ENCODE data around the gene SLC2A8. TPM values are rescaled to one million over a fixed set of nuclear protein-coding genes. Genes with fewer than 3 reads are reported as not detected.
A peak's percentile ranks its signal among the peaks of the same experiment; 100 is the strongest.

The SLC2A8 gene
- total RNA-seq, 5 donors from 2014 or later (not counting 1 experiment from before 2014, with no cell fraction given), result 1.4 to 6.2 (median 2.6) TPM

DNA sequence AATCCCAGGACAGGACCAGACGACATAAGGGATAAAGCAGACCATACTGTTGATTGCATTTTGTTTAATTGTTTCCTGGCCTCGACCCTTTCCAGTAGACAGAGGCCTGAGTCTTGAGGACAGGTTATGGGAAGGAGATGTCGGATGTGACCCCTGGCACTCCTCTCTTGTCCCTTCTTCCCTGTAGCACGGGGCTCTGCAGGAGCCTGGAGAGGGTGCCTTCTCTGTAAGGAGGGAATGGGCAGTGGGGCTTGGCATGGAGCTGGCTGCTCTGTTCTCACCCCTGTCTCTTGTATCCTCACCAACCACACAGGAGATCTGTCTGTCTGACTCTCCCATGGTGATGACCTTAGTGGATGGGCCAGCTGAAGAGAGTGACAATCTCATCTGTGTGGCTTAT lies 40.1 kb upstream of the SLC2A8 start:
- Mint-ChIP-seq H3K36me3 (peaks cover 8% of the 10 kb centered on the region), H3K4me1 (peaks cover 0 to 7% (median 0%) of the 10 kb centered on the region in 3 donors), H3K27ac (no peak overlapping the region), H3K4me3 (no peak overlapping the region), H3K9me3 (no peaks in the 10 kb centered on the region), H3K27me3 (peaks cover 36 to 49% of the 10 kb centered on the region in 2 donors)
- peaks cover 0 to 8% of the 10 kb centered on the region in 2 experiments for H3K4me1 ChIP-seq (ENCODE audit: control insufficient read depth in 1 of 2, extremely low read depth in 1 of 2, insufficient read depth in 2 of 2, low read length in 2 of 2)
- CTCF ChIA-PET, result no interaction called here
- no peak overlapping the region for H3K27ac ChIP-seq (ENCODE audit: low read length)
- no peaks in the 10 kb centered on the region for H3K36me3 ChIP-seq (ENCODE audit: control insufficient read depth in 2 of 2, extremely low read depth in 1 of 2, insufficient read depth in 1 of 2, low read length in 1 of 2)
- ATAC-seq (replicated peaks in 1 of 4), result no peak
- POLR2A ChIA-PET, result no interaction called here
- H3K4me3 ChIP-seq (ENCODE audit: control insufficient read depth in 1 of 2, extremely low read depth in 1 of 2, low read length in 1 of 2), result no peak overlapping the region
- no peak for DNase-seq
- peaks cover 2 to 18% of the 10 kb centered on the region in 2 experiments for H3K27me3 ChIP-seq (replicated peaks in 1 of 2; ENCODE audit: control insufficient read depth in 2 of 2, extremely low read depth in 1 of 2, insufficient read depth in 2 of 2, low read length in 1 of 2)
- 53% methylated on average over 2 of the region's 4 CpGs for WGBS (ENCODE audit: insufficient coverage)
- H3K9me3 ChIP-seq, result no peaks in the 10 kb centered on the region

DNA sequence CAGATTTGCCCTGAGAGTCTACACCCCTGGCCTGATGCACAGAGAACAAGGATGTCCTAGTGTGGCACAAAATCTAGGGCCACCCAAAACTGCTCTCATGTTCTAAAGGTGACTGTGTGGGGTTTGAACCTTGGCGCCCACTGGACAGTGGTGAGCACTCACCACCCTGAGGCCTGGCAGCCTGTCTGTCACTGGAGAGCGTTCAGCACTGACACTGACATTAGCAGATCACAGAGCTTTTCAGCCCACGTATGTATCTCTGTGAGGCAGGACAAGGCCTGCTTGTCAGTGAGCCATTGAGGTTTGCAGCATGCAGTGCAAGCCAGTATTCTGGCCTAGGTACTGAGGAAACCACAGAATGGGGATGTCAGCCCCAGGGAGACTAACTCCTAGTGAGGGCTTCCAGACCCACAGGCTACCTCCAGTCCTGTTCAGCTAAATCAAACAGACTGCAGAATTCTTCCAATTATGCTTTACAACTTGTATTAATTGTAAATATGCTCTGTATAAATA lies 38.9 kb upstream of the SLC2A8 start:
- no peak for DNase-seq
- Mint-ChIP-seq H3K27me3 (peaks cover 33 to 46% of the 10 kb centered on the region in 2 donors), H3K27ac (no peak overlapping the region), H3K4me1 (peaks cover 0 to 7% (median 0%) of the 10 kb centered on the region in 3 donors), H3K4me3 (no peak overlapping the region), H3K9me3 (no peaks in the 10 kb centered on the region), H3K36me3 (peaks cover 8% of the 10 kb centered on the region)
- no peak for ATAC-seq (replicated peaks in 1 of 4)
- Histone ChIP-seq H3K4me1 (ENCODE audit: control insufficient read depth in 1 of 2, extremely low read depth in 1 of 2, insufficient read depth in 2 of 2, low read length in 2 of 2) (peaks cover 0 to 8% of the 10 kb centered on the region in 2 experiments), H3K27ac (ENCODE audit: low read length) (no peak overlapping the region), H3K36me3 (ENCODE audit: control insufficient read depth in 2 of 2, extremely low read depth in 1 of 2, insufficient read depth in 1 of 2, low read length in 1 of 2) (no peaks in the 10 kb centered on the region), H3K4me3 (ENCODE audit: control insufficient read depth in 1 of 2, extremely low read depth in 1 of 2, low read length in 1 of 2) (no peak overlapping the region), H3K9me3 (no peaks in the 10 kb centered on the region), H3K27me3 (replicated peaks in 1 of 2; ENCODE audit: control insufficient read depth in 2 of 2, extremely low read depth in 1 of 2, insufficient read depth in 2 of 2, low read length in 1 of 2) (peaks cover 0 to 18% of the 10 kb centered on the region in 2 experiments)
- CTCF ChIA-PET, result no interaction called here
- POLR2A ChIA-PET, result no interaction called here
- 91% methylated on average over 3 of the region's 3 CpGs for WGBS (ENCODE audit: insufficient coverage)

DNA sequence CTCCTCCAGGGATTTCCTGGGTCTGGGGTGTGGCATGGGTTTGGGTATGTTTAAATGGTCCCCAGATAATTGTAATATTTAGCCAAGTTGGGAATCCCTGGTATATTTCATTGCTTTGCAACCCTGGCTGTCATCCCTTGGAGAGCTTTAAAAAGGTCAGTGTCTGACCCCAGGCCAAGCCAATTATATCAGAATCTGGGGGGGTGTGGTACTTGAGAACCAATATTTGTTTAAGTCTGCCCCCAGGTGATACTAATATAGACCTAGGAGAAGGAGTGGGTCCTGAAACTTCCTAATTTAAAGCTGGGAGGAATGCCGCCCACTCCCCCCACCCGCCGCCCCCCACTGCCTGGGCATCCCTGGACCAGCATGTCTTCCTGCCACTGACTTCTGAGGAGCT lies 38.2 kb upstream of the SLC2A8 start:
- H3K27ac Mint-ChIP-seq, result no peak overlapping the region
- no peaks in the 10 kb centered on the region for H3K36me3 ChIP-seq (ENCODE audit: control insufficient read depth in 2 of 2, extremely low read depth in 1 of 2, insufficient read depth in 1 of 2, low read length in 1 of 2)
- peaks cover 33 to 46% of the 10 kb centered on the region in 2 donors for H3K27me3 Mint-ChIP-seq
- peaks cover 0 to 8% of the 10 kb centered on the region in 2 experiments for H3K4me1 ChIP-seq (ENCODE audit: control insufficient read depth in 1 of 2, extremely low read depth in 1 of 2, insufficient read depth in 2 of 2, low read length in 2 of 2)
- DNase-seq, result no peak
- H3K4me1 Mint-ChIP-seq, result peaks cover 0 to 7% (median 0%) of the 10 kb centered on the region in 3 donors
- 100% methylated on average over 1 of the region's 3 CpGs for WGBS (ENCODE audit: insufficient coverage)
- no peak overlapping the region for H3K4me3 ChIP-seq (ENCODE audit: control insufficient read depth in 1 of 2, extremely low read depth in 1 of 2, low read length in 1 of 2)
- H3K9me3 ChIP-seq, result no peaks in the 10 kb centered on the region
- ATAC-seq (replicated peaks in 1 of 4), result no peak
- POLR2A ChIA-PET, result no interaction called here
- CTCF ChIA-PET, result no interaction called here
- no peaks in the 10 kb centered on the region for H3K9me3 Mint-ChIP-seq
- H3K27me3 ChIP-seq (replicated peaks in 1 of 2; ENCODE audit: control insufficient read depth in 2 of 2, extremely low read depth in 1 of 2, insufficient read depth in 2 of 2, low read length in 1 of 2), result peaks cover 0 to 16% of the 10 kb centered on the region in 2 experiments
- no peak overlapping the region for H3K4me3 Mint-ChIP-seq
- H3K36me3 Mint-ChIP-seq, result peaks cover 8% of the 10 kb centered on the region
- no peak overlapping the region for H3K27ac ChIP-seq (ENCODE audit: low read length)

DNA sequence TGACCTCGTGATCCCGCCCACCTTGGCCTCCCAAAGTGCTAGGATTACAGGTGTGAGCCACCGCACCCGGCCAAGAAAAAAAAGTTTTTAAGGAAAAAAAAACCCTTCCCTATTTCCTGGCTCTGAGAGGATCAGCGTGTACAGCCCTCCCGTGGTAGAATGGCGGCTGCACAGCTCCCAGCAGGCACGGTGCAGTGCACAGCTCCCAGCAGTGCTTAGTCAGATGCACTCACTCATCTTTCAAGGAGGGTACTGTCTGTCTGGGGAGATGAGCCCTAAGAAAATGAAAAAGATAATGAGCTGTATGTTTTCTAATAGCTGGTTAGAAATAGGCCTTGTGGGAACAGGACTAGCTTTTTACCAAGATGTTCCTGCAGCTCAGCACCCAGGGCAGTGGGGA lies 36.7 kb upstream of the SLC2A8 start:
- peaks cover 8% of the 10 kb centered on the region for H3K36me3 Mint-ChIP-seq
- POLR2A ChIA-PET, result no interaction called here
- CTCF ChIA-PET, result no interaction called here
- H3K27ac Mint-ChIP-seq, result no peak overlapping the region
- peaks cover 19 to 46% of the 10 kb centered on the region in 2 donors for H3K27me3 Mint-ChIP-seq
- peaks cover 0 to 12% of the 10 kb centered on the region in 2 experiments for H3K27me3 ChIP-seq (replicated peaks in 1 of 2; ENCODE audit: control insufficient read depth in 2 of 2, extremely low read depth in 1 of 2, insufficient read depth in 2 of 2, low read length in 1 of 2)
- no peak overlapping the region for H3K27ac ChIP-seq (ENCODE audit: low read length)
- H3K4me3 Mint-ChIP-seq, result no peak overlapping the region
- peaks cover 0 to 7% (median 0%) of the 10 kb centered on the region in 3 donors for H3K4me1 Mint-ChIP-seq
- no peaks in the 10 kb centered on the region for H3K9me3 Mint-ChIP-seq
- 93% methylated on average over 5 of the region's 8 CpGs for WGBS (ENCODE audit: insufficient coverage)
- no peaks in the 10 kb centered on the region for H3K9me3 ChIP-seq
- H3K36me3 ChIP-seq (ENCODE audit: control insufficient read depth in 2 of 2, extremely low read depth in 1 of 2, insufficient read depth in 1 of 2, low read length in 1 of 2), result no peaks in the 10 kb centered on the region
- H3K4me3 ChIP-seq (ENCODE audit: control insufficient read depth in 1 of 2, extremely low read depth in 1 of 2, low read length in 1 of 2), result no peak overlapping the region
- ATAC-seq (replicated peaks in 1 of 4), result no peak
- peaks cover 0 to 8% of the 10 kb centered on the region in 2 experiments for H3K4me1 ChIP-seq (ENCODE audit: control insufficient read depth in 1 of 2, extremely low read depth in 1 of 2, insufficient read depth in 2 of 2, low read length in 2 of 2)
- no peak for DNase-seq

- peaks cover 3% of the 10 kb centered on the region for H3K36me3 Mint-ChIP-seq
- no peak overlapping the region for H3K27ac Mint-ChIP-seq
- peaks cover 13 to 40% of the 10 kb centered on the region in 2 donors for H3K27me3 Mint-ChIP-seq
- CTCF ChIA-PET, result no interaction called here
- Histone ChIP-seq H3K27me3 (replicated peaks in 1 of 2; ENCODE audit: control insufficient read depth in 2 of 2, extremely low read depth in 1 of 2, insufficient read depth in 2 of 2, low read length in 1 of 2) (peaks cover 0 to 12% of the 10 kb centered on the region in 2 experiments), H3K9me3 (no peaks in the 10 kb centered on the region), H3K36me3 (ENCODE audit: control insufficient read depth in 2 of 2, extremely low read depth in 1 of 2, insufficient read depth in 1 of 2, low read length in 1 of 2) (no peaks in the 10 kb centered on the region), H3K4me3 (ENCODE audit: control insufficient read depth in 1 of 2, extremely low read depth in 1 of 2, low read length in 1 of 2) (no peak overlapping the region), H3K27ac (ENCODE audit: low read length) (no peak overlapping the region), H3K4me1 (ENCODE audit: control insufficient read depth in 1 of 2, extremely low read depth in 1 of 2, insufficient read depth in 2 of 2, low read length in 2 of 2) (peaks cover 0 to 8% of the 10 kb centered on the region in 2 experiments)
- ATAC-seq (replicated peaks in 1 of 4) (no peak), DNase-seq (no peak)
- H3K4me1 Mint-ChIP-seq, result peaks cover 0 to 7% (median 0%) of the 10 kb centered on the region in 3 donors
- POLR2A ChIA-PET, result no interaction called here
- 60% methylated on average over 1 of the region's 2 CpGs for WGBS (ENCODE audit: insufficient coverage)
- no peaks in the 10 kb centered on the region for H3K9me3 Mint-ChIP-seq
- H3K4me3 Mint-ChIP-seq, result no peak overlapping the region
Measured at GRCh38 chr9:127360829-127361228, 36.1 kb upstream of the SLC2A8 start.

- ATAC-seq (replicated peaks in 1 of 4) (no peak), DNase-seq (peak in 3 of 35 experiments; percentile 1 to 10 (median 3))
- ChIA-PET POLR2A (no interaction called here), CTCF (no interaction called here)
- H3K36me3 Mint-ChIP-seq, result peaks cover 3% of the 10 kb centered on the region
- Histone ChIP-seq H3K4me3 (ENCODE audit: control insufficient read depth in 1 of 2, extremely low read depth in 1 of 2, low read length in 1 of 2) (no peak overlapping the region), H3K27me3 (replicated peaks in 1 of 2; ENCODE audit: control insufficient read depth in 2 of 2, extremely low read depth in 1 of 2, insufficient read depth in 2 of 2, low read length in 1 of 2) (peaks cover 0 to 12% of the 10 kb centered on the region in 2 experiments), H3K4me1 (ENCODE audit: control insufficient read depth in 1 of 2, extremely low read depth in 1 of 2, insufficient read depth in 2 of 2, low read length in 2 of 2) (peaks cover 0 to 8% of the 10 kb centered on the region in 2 experiments), H3K9me3 (no peaks in the 10 kb centered on the region), H3K36me3 (ENCODE audit: control insufficient read depth in 2 of 2, extremely low read depth in 1 of 2, insufficient read depth in 1 of 2, low read length in 1 of 2) (no peaks in the 10 kb centered on the region), H3K27ac (ENCODE audit: low read length) (no peak overlapping the region)
- 39% methylated on average over 3 of the region's 3 CpGs for WGBS (ENCODE audit: insufficient coverage)
- H3K27ac Mint-ChIP-seq, result no peak overlapping the region
- peaks cover 0 to 7% (median 0%) of the 10 kb centered on the region in 3 donors for H3K4me1 Mint-ChIP-seq
- no peaks in the 10 kb centered on the region for H3K9me3 Mint-ChIP-seq
- H3K4me3 Mint-ChIP-seq, result no peak overlapping the region
- peaks cover 10 to 38% of the 10 kb centered on the region in 2 donors for H3K27me3 Mint-ChIP-seq
Measured at GRCh38 chr9:127361561-127361960, 35.4 kb upstream of the SLC2A8 start.
